Activated CD4-positive, alpha-beta T cell treated with anti-CD3 and anti-CD28 coated beads, Interleukin-10, Interleukin-2, amounts not matched to agents 100 ng/mL and 50 ng/mL, durations not matched to agents 16 hours and 8 hours (primary cell): Measurements from ENCODE around the gene SKIDA1.

ENCODE experiments used
- DNase-seq: peaks from one replicate; pipeline ENCODE4 v3.0.0-alpha.2; 2020

Gene SKIDA1

GRCh38 chr10:21528236-21529031, 3.0 kb upstream of the SKIDA1 start:
- DNase-seq: no peak

GRCh38 chr10:21527598-21528235, 2.2 kb upstream of the SKIDA1 start:
- DNase-seq: no peak

GRCh38 chr10:21526860-21527597, 1.5 kb upstream of the SKIDA1 start:
- peak; percentile 53 for DNase-seq

GRCh38 chr10:21526188-21526859, 842 bp upstream of the SKIDA1 start:
- DNase-seq: peak; percentile 64

GRCh38 chr10:21524526-21525366, 736 bp downstream of the SKIDA1 start:
- DNase-seq: no peak

GRCh38 chr10:21524131-21524525, 1.4 kb downstream of the SKIDA1 start:
- DNase-seq: no peak

GRCh38 chr10:21523557-21524008, 1.9 kb downstream of the SKIDA1 start:
- DNase-seq: no peak

GRCh38 chr10:21522631-21523406, 2.7 kb downstream of the SKIDA1 start:
- DNase-seq: no peak

GRCh38 chr10:21521751-21522533, 3.5 kb downstream of the SKIDA1 start:
- no peak for DNase-seq

- DNase-seq: no peak
Observed at GRCh38 chr10:21520949-21521348, 4.5 kb downstream of the SKIDA1 start.

- no peak for DNase-seq
Observed at GRCh38 chr10:21520509-21520908, 5.0 kb downstream of the SKIDA1 start.

- DNase-seq: peak; percentile 55
Observed at GRCh38 chr10:21519941-21520436, 5.5 kb downstream of the SKIDA1 start.

- DNase-seq: no peak
Observed at GRCh38 chr10:21519397-21519933, 6.0 kb downstream of the SKIDA1 start.

GRCh38 chr10:21518641-21519396, 6.7 kb downstream of the SKIDA1 start:
- DNase-seq: no peak

GRCh38 chr10:21518149-21518640, 7.3 kb downstream of the SKIDA1 start:
- DNase-seq: no peak

GRCh38 chr10:21517134-21518031, 8.1 kb downstream of the SKIDA1 start:
- DNase-seq: peak; percentile 47

GRCh38 chr10:21516242-21517131, 9.0 kb downstream of the SKIDA1 start:
- peak; percentile 66 for DNase-seq
